ENCODE data around the gene SPACA5B.
A peak's percentile ranks its signal among the peaks of the same experiment; 100 is the strongest.
"Not testable (repeated sequence)": the region's sequence is repeated elsewhere in the genome, so short reads cannot be mapped to it uniquely, and the experiment has no call there.

The SPACA5B gene

DNA sequence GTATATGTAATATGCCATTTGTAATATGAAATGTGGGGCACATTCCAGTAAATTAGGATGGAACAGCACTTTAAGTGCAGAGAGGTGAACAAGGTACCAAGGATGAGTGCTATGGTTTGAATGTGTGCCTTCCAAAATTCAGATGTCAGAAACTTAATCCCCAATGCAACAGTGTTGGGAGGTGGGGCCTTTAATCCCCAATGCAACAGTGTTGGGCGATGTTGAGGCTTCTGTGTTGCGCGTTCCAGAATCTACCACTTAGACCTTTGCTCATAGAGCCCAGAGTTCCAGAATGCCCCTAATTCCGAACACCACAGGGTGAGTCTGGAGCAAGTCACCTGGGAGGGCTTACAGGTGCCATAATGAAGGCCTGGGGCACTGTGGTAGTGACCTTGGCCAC, at the start of gene SPACA5B:
SPACA5B (plus strand) TSS at position 301 of the 400 bp plus-strand sequence; CDS start at position 363, 62 bp downstream.
- not testable (repeated sequence) for DNase-seq

DNA sequence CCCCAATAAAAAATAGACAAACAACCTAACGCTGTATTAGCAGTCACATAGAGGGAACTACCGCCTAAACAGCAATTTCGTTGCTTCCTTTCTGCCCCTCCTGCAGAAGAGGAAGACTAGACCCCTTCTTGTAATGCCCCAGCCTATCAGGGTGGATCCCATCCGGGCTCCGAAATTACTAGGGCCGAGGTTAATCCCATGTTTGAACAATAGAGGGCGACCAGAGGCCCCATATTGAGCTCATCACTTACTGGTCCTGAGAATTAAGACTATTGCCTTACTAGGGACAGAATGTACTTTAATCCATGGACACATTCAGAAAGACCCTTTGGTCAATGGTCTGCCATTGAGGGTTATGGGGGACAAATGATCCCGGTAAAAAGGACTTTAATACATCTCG, 47.2 kb upstream of the SPACA5B start:
- DNase-seq: peak; percentile 32

GRCh38 chrX:48083706-48084105, 46.7 kb upstream of the SPACA5B start:
- DNase-seq: no peak

GRCh38 chrX:48086082-48086481, 44.3 kb upstream of the SPACA5B start:
- DNase-seq: no peak

DNA sequence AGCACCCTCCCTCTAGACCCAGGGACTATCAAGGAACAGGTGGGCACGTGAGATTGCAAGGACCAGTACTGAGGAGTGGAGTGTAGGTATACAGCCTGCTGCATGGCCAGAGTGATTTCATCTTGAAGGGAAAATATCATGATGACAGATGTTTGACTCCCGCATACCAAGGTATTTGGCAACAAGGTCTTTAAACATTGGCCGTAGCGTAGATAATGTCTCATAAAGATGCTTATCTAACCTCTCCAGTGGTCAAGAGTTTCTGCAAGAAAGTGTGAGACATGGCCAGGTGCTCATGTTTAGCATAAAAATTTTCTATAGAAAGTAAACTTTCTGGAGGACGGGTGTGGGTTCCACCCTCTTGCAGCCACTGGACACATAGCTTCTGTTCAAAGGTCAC, 40.3 kb upstream of the SPACA5B start:
- DNase-seq: no peak

DNA sequence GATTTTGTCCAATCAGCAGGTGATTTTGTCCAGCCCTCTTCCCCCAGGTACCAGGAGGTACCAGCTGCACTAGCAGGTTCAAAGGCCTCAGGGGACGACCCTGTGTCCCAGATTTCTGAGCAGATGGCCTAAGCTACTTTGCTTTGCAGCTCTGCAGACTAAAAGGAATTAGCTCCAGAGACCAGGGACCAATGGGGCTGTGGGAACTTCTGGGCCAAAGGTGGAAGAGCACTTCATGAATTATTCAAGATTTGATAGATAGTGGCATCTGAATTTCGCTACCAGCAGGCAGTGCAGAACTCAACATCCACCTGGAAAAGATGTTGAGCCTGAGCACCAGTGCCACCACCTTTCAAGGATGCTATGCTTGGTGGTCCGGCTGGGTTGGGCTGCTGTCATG, 37.9 kb upstream of the SPACA5B start:
- DNase-seq: not testable (repeated sequence)

GRCh38 chrX:48101443-48101842, 29.0 kb upstream of the SPACA5B start:
- DNase-seq: no peak

GRCh38 chrX:48102874-48103374, 27.5 kb upstream of the SPACA5B start:
- DNase-seq: no peak

- no peak for DNase-seq
Observed at GRCh38 chrX:48107717-48108116, 22.7 kb upstream of the SPACA5B start.

DNA sequence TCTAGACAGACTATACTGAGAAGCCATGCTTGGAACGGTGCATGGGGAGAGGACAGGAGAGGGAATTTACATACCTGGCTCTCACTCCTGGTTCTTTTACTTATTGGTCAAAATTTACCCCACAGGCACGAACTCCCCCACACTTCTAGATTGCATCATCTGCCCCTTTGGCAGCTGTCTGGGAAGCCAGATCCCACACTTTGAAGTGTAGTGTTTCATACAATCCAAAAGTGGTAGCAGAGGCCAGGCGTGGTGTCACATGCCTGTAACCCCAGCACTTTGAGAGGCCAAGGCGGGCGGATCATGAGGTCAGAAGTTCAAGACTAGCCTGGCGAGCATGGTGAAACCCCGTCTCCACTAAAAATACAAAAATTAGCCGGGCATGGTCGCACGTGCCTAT, 5.1 kb upstream of the SPACA5B start:
- DNase-seq: not testable (repeated sequence)

DNA sequence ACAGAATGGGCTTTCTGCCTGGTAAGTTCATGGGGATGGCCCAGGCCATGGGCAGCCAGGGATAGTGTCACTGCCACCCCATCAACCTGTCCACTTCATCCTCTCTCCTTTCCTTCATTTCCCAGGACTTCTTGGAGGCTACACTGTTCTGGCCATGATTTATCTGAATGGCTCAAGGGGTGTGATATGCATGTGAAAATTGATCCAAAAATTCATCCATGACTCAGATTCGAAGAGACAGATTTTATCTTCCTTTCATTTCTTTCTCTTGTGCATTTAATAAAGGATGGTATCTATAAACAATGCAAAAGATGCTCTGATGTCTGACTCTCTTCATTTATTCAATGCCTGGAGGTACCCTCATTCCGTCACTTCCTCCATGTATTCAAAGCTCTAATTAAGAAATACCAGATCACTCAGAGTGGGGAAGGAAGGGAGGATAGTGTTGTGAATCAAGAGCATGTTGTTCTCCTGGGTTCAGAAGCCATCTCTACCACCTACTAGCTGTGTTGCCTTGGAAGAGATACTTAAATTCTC, 1.9 kb downstream of the SPACA5B start:
- not testable (repeated sequence) for DNase-seq

DNA sequence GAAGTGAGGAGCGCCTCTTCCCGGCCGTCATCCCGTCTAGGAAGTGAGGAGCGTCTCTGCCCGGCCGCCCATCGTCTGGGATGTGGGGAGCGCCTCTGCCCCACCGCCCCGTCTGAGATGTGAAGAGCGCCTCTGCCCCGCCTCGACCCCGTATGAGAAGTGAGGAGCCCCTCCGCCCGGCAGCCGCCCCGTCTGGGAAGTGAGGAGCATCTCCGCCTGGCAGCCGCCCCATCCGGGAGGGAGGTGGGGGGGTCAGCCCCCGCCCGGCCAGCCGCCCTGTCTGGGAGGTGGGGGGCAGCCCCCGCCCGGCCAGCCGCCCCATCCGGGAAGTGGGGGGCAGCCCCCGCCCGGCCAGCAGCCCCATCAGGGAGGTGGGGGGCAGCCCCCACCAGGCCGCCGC, 8.7 kb downstream of the SPACA5B start:
- DNase-seq: not testable (repeated sequence)

GRCh38 chrX:48141810-48142508, 11.5 kb downstream of the SPACA5B start:
- not testable (repeated sequence) for DNase-seq

DNA sequence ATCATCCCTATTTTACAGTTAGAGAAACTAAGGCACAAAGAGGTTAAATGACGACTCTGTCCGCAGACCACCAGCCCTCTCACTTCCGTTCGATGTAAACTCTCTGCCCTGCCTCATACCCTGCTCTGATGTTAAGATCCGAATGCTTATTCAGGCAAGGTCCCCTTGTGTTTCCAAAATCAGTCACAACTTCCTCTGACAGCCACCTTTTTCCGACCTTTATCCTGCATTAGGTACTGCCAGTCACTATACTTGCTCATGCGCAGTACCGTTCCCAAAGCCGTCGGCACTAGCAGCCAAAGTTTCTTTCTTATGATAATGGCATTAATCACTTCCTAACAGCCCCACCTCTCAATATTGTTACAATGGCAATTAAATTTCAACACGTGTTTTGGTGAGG, 12.3 kb downstream of the SPACA5B start:
- DNase-seq: not testable (repeated sequence)

GRCh38 chrX:48153769-48154168, 23.3 kb downstream of the SPACA5B start:
- no peak for DNase-seq

GRCh38 chrX:48154796-48155195, 24.4 kb downstream of the SPACA5B start:
- no peak for DNase-seq

- no peak for DNase-seq
Observed at GRCh38 chrX:48156014-48156413, 25.6 kb downstream of the SPACA5B start.

DNA sequence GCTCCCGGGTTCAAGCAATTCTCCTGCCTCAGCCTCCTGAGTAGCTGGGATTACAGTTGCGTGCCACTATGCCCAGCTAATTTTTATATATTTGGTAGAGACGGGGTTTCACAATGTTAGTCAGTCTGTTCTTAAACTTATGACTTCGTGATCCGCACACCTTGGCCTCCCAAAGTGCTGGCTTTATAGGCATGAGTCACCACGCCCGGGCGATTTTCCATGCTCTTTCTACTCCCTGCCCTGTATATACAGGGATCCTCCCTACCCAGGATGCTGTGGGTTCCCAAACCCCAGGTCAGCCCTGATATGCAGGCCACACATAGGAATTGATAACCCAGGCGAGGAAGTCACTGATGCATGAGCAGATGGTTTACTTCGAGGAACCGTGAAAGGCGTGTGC, 34.8 kb downstream of the SPACA5B start:
- no peak for DNase-seq

DNA sequence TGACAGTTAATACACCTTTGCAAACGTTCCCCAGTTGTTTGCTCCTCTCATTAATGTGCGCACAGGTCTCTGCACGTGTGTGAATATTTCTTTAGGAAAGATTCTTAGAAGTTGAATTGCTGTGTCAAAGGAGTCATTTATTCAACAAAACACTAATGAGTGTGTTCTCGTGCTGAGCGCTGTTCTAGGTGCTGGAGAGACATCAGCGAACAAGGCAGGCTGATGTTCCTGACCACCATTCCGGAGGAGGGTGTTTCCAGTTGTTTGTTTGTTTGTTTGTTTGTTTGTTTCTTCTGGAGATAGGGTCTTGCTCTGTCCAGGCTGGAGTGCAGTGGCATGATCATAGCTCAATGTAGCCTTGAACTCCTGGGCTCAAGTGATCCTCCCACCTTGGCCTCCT, 35.9 kb downstream of the SPACA5B start:
- not testable (repeated sequence) for DNase-seq

- no peak for DNase-seq
Observed at GRCh38 chrX:48179691-48180090, 49.3 kb downstream of the SPACA5B start.

GRCh38 chrX:48180811-48181210, 50.4 kb downstream of the SPACA5B start:
- no peak for DNase-seq

DNA sequence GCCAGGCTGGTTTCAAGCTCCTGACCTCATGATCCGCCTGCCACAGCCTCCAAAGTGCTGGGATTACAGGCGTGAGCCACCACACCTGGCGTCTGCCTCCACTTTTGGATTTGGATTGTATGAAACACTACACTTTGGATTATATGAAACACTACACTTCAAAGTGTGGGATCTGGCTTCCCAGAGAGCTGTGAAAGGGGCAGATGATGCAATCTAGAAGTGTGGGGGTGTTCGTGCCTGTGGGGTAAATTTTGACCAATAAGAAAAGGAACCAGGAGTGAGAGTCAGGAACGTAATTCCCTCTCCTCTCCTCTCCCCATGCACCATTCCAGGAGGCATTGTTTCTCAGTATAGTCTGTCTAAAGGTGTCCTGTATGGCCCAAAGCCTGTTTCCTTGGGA, 51.5 kb downstream of the SPACA5B start:
- not testable (repeated sequence) for DNase-seq
